ENCODE results near the gene RIT2. TPM values are rescaled to one million over a fixed set of nuclear protein-coding genes. Genes with fewer than 3 reads are reported as not detected.

Gene RIT2
- total RNA-seq, 1 donor from 2014 or later, result not detected

Other genes starting within 250 kb of the RIT2 start
- gene SYT4, start 161.8 kb upstream of the RIT2 start, total RNA-seq, result 1.2 TPM